GM12892 (cell line): ENCODE results near the gene CD2BP2.
"Not testable (repeated sequence)": the region's sequence is repeated elsewhere in the genome, so short reads cannot be mapped to it uniquely, and the experiment has no call there.

ENCODE experiments used
- POLR2A ChIP-seq: IDR thresholded peaks from 2 replicates; pipeline ENCODE4 v1.6.1; 2011; ENCODE audit warnings: low read depth, low read length, control low read depth
- POLR2AphosphoS5 ChIP-seq: IDR thresholded peaks from 2 replicates; pipeline ENCODE4 v1.6.1; 2011; ENCODE audit warnings: low read depth, low read length, control low read depth
- TAF1 ChIP-seq: IDR thresholded peaks from 2 replicates; pipeline ENCODE4 v1.6.1; 2011; ENCODE audit warnings: low read depth, mild to moderate bottlenecking, control low read depth, low read length, borderline replicate concordance

DNA sequence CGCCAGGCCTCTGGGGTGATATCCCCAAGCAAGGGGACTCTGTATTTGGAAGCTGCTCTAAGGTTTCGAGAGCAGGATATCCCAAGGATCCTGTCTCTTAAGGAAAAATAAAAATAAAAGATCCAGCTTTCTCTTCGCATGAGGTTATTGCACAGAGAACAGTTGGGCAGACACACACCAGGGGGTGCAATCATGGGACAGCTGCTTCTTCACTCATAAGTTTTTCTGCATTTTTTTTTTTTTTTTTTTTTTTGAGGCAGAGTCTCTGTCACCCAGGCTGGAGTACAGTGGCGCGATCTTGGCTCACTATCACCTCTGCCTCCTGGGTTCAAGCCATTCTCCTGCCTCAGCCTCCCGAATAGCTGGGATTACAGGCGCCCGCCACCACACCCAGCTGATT, 13.1 kb downstream of the CD2BP2 start:
- not testable (repeated sequence) for TF ChIP-seq POLR2A, POLR2AphosphoS5, TAF1
